Measurements from ENCODE around the gene PSMC2.
A peak's percentile ranks its signal among the peaks of the same experiment; 100 is the strongest.
"Not testable (repeated sequence)": the region's sequence is repeated elsewhere in the genome, so short reads cannot be mapped to it uniquely, and the experiment has no call there.

The PSMC2 gene

GRCh38 chr7:103379270-103379975 is 32.0 kb downstream of the PSMC2 start:
- DNase-seq: peak; percentile 82

- no peak for DNase-seq
Observed at GRCh38 chr7:103380395-103381191, 33.1 kb downstream of the PSMC2 start.

GRCh38 chr7:103381280-103382031 is 34.0 kb downstream of the PSMC2 start:
- no peak for DNase-seq

GRCh38 chr7:103382032-103382402 is 34.6 kb downstream of the PSMC2 start:
- no peak for DNase-seq

GRCh38 chr7:103387242-103387641 is 39.8 kb downstream of the PSMC2 start:
- peak; percentile 86 for DNase-seq

GRCh38 chr7:103388469-103389140 is 41.2 kb downstream of the PSMC2 start:
- DNase-seq: no peak

- DNase-seq: no peak
Observed at GRCh38 chr7:103389263-103389662, 41.8 kb downstream of the PSMC2 start.

- DNase-seq: peak; percentile 49
Observed at GRCh38 chr7:103391150-103391549, 43.7 kb downstream of the PSMC2 start.

- DNase-seq: no peak
Observed at GRCh38 chr7:103391976-103392375, 44.5 kb downstream of the PSMC2 start.

GRCh38 chr7:103394566-103394965 is 47.1 kb downstream of the PSMC2 start:
- no peak for DNase-seq

GRCh38 chr7:103395071-103395470 is 47.6 kb downstream of the PSMC2 start:
- DNase-seq: no peak

- DNase-seq: peak; percentile 46
Observed at GRCh38 chr7:103396471-103396870, 49.0 kb downstream of the PSMC2 start.

- DNase-seq: no peak
Observed at GRCh38 chr7:103398483-103399127, 51.2 kb downstream of the PSMC2 start.

- not testable (repeated sequence) for DNase-seq
Observed at GRCh38 chr7:103399687-103400086, 52.2 kb downstream of the PSMC2 start.

- not testable (repeated sequence) for DNase-seq
Observed at GRCh38 chr7:103405789-103406613, 58.6 kb downstream of the PSMC2 start.

GRCh38 chr7:103412151-103412550 is 64.7 kb downstream of the PSMC2 start:
- DNase-seq: no peak

- no peak for DNase-seq
Observed at GRCh38 chr7:103413407-103413806, 66.0 kb downstream of the PSMC2 start.

- DNase-seq: peak; percentile 17
Observed at GRCh38 chr7:103418241-103418640, 70.8 kb downstream of the PSMC2 start.
